Activated gamma-delta T cell (primary cell): ENCODE results near the gene PPP2R2B.

Source experiments
- DNase-seq: peaks from one replicate; lab custom pipeline; 2025; lab: John Stamatoyannopoulos, UW

PPP2R2B gene

GRCh38 chr5:146781157-146781556 is 97.4 kb downstream of the PPP2R2B start:
- DNase-seq: no peak

GRCh38 chr5:146779211-146779869 is 99.2 kb downstream of the PPP2R2B start:
- DNase-seq: no peak

DNA sequence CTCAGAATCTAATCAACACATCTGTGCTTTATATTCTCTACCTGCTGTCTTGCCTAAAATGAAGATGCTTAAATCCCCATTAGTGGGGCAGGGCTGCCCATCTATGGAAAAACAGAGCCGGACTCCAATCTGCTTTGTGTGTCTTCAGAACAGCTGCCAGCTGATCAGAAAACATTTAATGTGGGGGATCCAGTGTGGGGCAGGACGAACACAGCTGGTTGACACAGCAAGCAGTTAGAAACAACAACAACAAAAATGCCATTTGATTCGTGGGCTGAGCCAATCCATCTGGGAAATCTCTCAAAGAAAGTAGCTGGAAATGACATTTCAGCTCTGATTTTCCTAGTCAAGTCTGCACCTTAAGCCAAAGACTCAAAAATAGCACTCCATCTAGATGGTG is 99.8 kb downstream of the PPP2R2B start:
- DNase-seq: no peak

DNA sequence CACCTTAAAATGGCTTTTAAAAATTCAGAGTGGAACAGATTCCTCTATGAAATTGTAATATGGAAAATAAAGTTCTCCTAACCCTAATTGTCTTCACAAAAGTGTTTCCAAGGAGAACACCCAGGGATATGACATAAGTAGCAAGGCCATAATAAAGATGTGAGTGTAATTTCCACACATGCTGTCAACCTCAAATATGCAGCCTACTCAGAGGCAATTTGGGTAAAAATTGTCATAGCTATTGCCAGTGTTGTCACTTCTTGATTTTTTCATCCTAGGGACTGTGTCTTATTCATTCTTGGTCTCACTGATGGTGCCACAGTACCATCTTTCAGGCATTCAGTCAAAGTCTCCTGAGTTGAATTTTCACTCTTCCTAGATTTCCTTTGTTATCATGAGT is 100.3 kb downstream of the PPP2R2B start:
- no peak for DNase-seq

DNA sequence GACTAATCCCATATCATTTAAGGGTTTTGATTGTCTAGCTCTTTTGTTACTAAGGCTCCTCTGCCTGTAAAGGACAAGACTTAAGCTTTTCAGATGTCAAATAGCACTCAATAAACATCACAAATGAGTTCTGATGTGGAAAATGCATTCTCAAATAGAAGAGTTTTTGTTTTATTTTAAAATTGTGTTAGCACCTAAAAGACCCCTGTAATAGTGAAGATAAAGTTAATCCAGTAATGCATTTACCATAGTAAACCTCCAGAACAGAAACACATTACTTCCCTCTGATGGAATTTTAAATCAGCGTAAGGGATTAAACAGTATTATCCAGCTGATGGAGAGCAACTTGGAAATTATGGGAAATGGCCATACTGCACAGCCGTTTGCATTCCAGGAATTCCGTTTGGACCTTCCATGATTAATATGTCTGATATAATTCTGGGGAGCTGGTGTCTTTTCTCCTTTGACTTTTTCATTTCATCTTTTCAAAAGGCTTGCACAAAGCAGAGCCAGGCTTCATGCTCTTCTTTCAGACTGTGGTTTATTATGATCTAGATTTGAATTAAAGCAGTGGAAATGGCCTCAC is 105.6 kb downstream of the PPP2R2B start:
- DNase-seq: no peak

DNA sequence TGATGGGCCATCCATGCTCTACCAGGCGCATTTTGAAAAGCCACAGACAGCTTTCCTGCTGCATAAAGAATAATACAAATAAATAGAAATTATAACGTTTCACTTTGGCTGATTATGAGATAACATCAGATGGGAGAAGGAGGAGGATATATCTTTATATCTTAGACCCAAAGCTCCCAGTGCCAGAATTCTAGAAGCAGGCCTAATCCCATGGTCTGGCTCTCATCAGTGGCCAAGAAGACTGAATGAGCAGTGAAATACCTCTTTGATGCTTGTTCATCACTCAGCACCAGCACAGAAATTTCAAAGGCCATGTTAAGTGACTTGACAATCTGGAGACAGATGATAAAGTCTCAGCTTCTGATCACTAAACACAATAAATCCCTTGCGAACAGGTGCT is 107.6 kb downstream of the PPP2R2B start:
- no peak for DNase-seq

DNA sequence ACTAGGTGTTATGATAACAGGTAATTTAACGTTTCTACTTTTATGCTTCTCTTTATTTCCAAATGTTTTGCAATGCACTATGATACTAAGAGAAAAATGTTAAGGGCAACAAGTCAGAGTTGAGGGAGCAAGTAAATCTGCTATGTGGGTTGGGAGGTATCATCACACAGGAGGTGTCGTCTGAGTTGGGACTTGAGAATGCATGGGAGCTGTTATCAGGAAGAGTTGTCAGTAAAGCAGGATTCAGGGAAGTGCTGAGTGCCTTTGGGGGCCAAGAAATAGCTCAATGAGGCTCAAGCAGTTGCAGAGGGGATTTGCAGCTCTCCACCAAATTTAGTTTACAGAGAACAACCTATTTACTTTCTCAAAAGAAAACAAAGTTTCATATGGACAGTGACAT is 108.0 kb downstream of the PPP2R2B start:
- DNase-seq: no peak

DNA sequence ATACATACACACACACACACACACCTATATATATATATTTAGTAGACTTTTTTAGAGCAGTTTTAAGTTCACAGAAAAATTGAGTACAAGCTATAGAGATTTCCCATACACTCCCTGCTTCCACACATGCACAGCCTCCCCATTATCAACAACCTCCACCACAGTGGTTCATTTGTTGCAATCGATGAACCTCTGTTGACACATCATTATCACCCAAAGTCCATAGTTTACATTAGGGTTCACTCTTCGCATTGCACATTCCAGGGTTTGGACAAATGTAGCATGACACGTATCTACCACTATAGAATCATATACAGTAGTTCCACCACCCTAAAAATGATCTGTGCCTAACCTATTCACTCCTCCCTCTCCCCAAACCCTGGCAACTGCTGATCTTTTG is 111.0 kb downstream of the PPP2R2B start:
- DNase-seq: no peak

DNA sequence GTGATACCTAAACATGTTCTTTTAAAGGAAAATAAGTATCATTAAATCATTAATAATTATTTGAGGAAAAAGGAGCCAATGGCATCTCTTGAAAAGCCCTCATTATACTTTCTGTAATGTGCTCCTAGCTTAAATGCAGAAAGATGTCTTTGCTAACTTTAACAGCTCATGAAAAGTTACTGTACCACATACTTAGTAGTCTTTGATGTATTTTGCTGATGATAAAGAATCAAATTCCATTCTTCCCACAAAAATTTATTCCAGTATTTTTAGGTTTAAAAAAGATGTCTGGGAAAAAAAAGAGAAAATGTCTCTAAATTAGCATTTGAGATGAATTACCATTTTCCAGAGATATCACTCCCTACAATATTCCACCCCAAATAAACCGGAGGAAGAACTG is 112.5 kb downstream of the PPP2R2B start:
- DNase-seq: no peak

- DNase-seq: no peak
Measured at GRCh38 chr5:146765089-146765832, 113.3 kb downstream of the PPP2R2B start.

GRCh38 chr5:146762830-146763229 is 115.7 kb downstream of the PPP2R2B start:
- no peak for DNase-seq

DNA sequence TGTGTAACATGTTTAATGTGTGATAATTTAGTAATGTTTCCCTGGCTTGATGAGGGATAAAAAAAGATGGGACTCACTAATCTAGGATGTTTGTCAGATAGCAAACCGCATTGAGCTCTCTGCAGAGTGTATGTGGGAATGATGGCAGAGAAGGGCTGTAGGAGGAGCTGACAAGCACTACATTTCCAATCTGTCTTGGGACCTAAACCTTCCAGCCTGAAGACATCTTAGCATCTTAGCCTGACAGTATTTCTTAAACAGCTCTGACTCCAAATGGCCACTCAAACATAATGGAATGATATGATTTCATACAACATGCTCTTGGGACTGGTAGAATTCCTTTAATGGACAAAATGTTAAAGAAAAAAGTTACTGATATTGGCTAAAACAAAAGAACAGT is 116.7 kb downstream of the PPP2R2B start:
- DNase-seq: no peak

DNA sequence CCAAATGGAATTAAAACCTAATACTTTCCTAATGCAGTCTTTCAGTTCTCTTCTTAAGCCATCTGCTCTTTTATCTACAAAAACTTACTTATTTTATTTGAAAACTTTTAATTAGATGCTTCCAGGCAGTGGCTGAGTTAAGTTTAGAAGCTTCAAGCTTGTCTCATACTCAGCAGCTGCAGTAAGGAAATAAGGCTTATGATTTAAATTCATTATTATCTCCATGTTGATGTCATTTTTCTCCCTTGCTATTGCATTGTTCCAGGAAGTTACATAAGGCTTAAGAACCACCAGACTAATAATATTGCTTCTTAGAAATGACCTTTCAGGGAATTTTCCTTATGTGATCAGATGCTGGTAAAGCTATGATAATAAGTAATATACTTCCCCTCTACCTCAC is 119.6 kb downstream of the PPP2R2B start:
- DNase-seq: no peak

GRCh38 chr5:146758076-146758475 is 120.5 kb downstream of the PPP2R2B start:
- no peak for DNase-seq

DNA sequence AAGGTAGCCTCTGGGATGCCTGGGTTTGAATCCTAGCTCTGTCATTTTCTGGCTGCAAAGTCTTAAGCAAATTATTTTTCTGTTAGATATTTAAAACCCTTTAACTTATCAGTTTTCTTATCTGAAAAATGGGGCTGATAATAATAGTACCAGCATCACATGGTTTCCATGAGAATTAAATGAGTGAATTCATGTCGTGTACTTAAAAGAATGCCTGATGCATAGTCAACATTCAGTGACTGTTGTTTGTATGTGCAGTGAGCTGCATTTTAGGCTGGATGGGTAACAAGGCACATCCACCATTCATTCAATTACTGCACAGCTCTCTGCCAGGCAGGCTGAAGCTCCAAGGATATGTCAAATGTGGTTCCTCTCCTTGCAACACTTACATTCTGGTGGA is 122.0 kb downstream of the PPP2R2B start:
- no peak for DNase-seq

DNA sequence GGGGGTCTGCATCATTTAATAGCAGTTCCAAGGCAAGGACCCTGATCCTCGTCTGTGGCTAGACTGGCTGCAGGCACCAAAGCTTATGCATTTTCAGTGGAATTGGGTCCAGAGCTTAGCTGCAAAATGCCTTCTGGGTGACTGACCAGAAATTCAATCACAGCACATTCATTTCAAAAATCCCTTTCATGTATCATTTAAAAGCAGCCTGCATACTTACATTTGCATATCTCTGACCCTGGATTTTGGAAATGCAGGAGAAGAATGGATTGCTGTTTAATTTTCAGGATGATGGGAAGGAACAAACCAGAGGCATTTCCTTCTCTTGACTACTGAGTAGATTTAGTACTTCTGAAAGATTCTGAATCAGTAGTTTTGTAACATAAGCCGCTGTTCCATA is 122.8 kb downstream of the PPP2R2B start:
- DNase-seq: no peak

- no peak for DNase-seq
Measured at GRCh38 chr5:146754621-146755020, 123.9 kb downstream of the PPP2R2B start.

- DNase-seq: no peak
Measured at GRCh38 chr5:146753641-146754040, 124.9 kb downstream of the PPP2R2B start.

DNA sequence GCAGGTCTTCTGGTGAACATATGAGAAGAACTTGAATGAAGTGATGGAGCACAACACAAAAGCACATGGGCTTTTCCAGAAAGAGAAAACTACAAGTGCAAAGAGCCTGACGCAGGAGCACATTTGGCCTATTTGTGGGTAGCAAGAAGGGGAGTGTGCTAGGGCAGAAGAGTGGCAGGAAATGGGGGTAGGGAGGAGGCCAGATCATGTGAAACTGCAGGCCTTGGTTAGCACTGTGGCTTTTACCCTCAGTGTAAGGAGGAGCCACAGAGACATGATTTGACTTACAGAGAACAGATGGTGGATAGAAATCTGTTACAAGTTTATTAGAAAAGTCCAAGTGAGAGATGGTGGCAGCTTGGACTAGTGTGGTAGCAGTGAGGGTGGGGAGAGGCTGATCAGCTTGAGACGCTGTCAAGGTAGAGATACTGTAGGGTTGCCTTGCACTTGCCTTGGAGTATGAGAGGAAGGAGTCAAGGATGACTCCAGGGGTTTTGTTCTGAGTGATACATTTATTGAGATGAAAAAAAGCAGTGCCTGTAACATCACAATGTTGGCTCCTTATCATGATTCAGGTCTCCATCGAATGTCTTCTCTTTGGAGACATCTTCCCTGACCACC is 126.7 kb downstream of the PPP2R2B start:
- DNase-seq: no peak

GRCh38 chr5:146751054-146751453 is 127.5 kb downstream of the PPP2R2B start:
- no peak for DNase-seq

- DNase-seq: no peak
Measured at GRCh38 chr5:146748533-146748932, 130.0 kb downstream of the PPP2R2B start.

DNA sequence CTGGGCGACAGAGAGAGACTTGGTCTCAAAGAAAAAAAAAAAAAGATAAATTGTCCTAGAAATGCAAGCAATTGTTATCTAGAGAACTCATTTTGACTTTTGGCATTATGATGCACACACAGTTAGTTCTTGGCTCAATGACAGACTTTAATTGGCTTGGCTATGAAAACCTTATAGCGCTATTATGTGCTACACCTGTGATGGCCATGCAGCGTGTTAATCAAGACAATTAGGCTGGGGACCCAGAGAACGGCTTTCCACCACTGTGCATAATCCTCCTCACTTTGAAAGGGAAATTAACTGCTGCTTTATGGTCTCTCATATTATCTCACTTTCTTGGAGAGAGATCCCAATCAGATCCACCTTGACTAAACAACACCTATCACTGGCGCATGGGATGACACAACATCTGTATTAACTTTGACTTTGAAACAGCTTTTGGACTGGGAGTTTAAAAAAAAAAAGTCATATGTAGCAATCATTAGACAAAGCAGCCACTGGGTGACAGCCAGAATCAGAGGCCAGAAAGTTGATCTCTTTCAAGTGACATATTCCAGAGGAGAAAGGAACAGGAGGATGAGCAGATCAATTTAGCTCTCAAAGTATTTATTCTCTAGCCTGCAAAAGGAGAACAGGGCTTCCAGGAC is 132.5 kb downstream of the PPP2R2B start:
- no peak for DNase-seq
